HG02623 (cell line): Measurements from ENCODE around the gene IPO7.
"Not testable (repeated sequence)": the region's sequence is repeated elsewhere in the genome, so short reads cannot be mapped to it uniquely, and the experiment has no call there.

Experiments used
- ATAC-seq: cut with Tn5 transposase; IDR thresholded peaks from one replicate; pipeline ENCODE4 v1.9.1; 2021; ENCODE audit warnings: moderate library complexity; ENCODE audit not compliant: unreplicated experiment

The IPO7 gene

DNA sequence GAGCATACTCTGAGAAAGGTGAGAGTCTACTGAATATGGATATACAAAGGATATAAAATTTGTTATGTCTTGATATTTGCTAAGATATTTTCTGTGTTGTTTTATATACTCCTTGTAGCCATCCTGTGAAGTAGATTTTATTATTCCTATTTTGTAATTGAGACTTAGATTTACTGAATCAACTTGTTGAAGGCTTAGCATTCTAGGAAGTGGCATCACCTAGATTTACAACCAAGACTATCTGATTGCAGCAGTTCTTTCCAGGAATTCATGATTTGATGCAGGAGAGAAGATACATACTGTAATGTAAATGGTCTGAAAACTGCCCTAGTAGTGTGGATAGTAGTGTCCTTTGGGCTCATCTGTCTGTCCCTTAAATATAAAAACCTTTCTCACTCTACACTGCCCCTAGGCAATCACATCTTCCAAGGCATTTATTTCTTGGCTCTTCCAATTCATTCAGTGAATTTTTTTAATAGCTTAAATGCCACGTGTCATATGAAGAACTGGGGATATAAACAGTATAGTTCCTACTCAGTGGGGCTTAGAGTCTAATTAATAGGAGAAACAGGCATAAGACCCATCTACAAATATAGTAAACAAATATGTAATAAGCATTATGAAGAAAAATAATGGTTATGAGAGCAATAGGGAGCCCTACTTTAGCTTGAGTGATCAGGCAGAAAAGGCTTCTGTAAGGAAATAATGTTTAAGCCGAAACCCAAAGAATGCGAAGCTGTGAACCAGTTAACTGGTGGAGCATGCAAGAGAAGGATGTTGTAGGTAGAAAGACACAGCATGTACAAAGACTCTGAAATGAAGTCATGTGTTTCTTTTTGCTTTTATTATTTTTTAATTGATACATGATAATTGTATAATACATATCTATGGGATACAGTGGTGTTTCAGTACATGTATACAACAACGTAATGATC lies 13.6 kb downstream of the IPO7 start:
- no peak for ATAC-seq

DNA sequence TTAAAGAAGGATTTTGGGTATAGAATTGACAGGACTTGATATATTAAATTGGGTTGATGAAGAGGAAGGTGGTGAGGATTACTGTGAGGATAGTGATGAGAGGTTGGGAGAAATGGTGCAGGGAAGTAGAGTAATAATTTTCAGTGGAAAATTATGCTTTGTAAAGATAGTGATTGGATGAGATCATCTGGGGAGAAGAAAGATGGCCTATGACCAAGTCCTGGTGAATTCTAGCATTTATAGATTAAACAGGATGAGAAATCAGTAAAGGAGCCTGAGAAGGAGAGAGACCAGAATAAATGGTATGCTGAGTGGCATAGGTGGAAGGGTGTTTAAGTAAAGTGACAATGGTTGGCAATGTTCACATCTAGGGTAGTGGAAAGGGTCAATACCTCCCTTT lies 15.0 kb downstream of the IPO7 start:
- no peak for ATAC-seq

DNA sequence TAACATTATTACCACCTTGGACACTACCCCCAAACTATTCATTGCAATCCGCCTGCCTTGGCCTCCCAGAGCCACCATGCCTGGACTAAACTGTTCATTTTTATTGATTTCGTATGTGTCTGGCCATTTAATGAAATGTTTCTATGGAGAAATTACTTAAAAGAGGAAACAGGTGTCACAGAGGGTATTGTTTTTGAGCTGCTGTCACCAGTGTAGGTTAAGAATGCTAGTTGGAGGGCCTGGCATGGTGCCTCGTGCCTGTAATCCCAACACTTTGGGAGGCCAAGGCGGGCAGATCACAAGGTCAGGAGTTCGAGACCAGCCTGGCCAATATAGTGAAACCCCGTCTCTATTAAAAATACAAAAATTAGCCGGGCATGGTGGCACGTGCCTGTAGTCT lies 17.4 kb downstream of the IPO7 start:
- ATAC-seq, result not testable (repeated sequence)

DNA sequence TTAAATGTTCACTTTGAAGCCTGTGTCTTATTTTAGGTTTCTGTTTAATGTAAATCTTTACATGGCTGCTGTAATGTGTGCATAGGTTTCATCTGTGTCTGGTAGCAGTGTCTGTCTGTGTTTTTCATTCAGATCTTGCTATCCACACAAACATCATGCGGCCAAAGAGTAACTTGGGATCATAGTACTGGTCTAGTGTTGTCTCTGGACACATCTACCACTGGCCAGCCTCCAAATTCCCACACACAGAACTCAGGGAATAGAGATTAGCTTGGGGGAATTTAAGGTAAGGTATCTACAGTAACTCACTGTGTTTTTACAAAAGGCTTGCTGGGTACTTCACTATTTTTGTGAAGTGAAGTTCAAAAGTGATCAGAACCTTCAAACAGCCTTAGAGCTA lies 44.3 kb downstream of the IPO7 start:
- no peak for ATAC-seq

DNA sequence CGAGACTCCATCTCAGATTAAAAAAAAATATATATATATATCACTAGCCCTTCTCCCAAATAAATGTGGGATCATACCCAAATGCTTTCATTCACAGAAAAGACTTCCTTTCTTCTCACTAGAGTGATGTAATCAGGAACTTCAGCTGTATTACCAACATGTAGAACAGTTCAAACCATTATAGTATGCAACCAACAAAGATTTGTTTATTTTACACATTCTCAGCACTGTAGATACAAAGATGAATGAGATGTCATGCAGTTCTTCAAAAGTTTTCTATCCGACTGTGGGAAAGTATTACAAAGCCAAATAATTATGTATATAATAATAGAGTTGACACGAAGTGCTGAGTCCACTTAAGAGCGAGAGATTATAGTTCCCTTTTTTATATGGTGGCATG lies 54.2 kb downstream of the IPO7 start:
- no peak for ATAC-seq

DNA sequence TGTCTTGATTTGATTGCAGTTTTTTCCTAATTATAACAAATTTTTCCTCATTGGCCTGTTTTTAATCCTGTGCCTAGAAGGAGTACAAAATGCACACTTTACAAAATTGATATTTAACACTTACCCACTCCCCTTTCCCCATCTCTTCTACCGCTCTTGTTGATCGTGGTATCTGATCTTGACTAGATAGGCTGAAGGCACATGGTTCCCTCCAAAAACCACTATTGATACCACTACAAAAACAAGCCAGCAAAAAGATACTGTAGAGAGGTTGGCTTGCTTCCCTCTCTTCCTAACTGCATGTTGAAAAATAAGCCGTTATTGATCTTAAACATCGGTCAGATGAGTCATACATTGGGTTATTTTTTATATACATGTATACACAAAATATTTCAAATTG lies 61.8 kb downstream of the IPO7 start:
- no peak for ATAC-seq

DNA sequence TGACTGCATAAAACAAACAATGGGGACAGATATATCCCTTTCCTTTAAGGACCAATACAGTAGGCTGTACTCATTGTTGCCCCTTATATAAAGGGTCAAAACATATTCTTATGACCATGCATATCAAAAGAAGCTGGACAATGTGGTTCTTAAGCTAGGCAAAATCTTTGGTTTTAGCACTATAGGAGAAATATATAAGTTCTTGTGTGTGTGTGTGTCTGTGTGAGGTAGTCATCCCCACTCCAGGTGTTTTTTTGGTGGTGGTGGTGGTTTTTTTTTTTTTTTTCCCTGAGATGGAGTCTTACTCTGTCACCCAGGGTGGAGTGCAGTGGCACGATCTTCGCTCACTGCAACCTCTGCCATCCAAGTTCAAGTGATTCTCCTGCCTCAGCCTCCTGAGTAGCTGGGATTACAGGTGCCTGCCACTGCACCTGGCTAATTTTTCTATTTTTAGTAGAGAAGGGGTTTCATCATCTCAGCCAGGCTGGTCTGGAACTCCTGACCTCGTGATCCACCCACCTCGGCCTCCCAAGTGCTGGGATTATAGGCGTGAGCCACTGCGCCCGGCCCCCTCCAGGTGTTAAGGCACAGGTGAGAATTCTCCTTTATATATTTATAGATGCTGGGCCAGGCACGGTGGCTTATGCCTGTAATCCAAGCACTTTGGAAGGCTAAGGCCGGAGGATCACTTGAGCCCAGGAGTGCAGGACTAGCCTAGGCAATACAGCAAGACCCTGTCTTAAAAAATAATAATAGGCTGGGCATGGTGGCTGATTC lies 64.3 kb downstream of the IPO7 start:
- no peak for ATAC-seq

DNA sequence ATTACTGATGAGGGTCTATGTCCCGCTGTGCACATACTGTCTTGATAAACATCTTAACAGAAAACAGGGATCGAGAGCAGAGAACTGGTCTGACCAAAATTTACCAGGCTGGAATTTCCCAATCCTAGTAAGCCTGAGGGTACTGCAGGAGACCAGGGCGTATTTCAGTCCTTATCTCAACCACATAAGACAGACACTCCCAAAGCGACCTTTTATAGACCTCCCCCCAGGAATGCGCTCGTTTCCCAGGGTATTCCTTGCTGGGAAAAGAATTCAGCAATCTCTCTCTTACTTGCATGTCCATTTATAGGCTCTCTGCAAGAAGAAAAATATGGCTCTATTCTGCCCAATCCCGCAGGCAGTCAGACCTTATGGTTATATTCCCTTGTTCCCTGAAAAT lies 67.6 kb downstream of the IPO7 start:
- ATAC-seq, result not testable (repeated sequence)

DNA sequence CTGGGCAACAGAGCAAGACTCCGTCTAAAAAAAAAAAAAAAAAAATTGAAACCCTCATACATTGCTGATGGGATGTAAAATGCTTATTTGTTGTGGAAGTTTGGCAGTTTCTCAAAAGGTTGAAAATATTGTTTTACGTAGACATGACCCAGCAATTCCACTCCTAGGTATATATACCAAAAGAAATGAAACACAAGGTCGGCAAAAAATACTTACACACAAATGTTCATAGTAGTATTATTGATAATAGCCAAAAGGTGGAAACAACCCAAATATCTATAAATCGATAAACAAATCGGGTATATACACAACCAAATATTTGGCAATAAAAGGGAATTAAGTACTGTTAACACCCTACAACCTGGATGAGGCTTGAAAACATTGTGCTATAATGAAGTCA lies 71.3 kb downstream of the IPO7 start:
- no peak for ATAC-seq

DNA sequence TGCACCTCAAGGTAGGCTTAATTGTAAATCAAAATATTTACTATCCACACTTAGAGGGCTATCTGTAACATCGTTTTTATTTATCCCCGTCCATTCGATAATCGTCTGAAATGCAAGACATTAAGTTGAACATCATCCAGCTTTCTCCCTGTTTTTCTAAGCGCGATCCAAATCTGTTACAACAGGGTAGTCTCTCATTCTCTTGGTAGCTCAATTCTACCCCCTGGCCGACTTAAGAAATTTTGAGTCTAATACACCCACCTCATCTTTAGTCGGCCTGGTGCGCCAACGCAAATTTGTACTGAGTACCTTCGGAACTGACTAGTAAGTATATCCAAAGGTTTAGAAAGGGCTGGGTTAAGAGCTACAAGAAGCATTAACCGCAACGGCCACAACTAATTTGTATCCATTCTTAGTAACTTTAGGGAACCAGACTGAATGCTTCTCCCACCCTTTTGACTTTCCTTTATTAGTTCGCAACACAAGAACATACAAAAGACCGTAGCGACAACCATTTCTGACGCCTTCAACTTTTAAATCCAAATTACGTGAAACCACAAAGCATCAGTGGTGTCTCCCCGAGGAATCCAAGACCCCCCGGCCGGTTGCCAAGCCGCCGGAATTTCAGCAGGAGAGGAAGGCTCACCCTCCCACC lies 75.3 kb downstream of the IPO7 start:
- no peak for ATAC-seq

DNA sequence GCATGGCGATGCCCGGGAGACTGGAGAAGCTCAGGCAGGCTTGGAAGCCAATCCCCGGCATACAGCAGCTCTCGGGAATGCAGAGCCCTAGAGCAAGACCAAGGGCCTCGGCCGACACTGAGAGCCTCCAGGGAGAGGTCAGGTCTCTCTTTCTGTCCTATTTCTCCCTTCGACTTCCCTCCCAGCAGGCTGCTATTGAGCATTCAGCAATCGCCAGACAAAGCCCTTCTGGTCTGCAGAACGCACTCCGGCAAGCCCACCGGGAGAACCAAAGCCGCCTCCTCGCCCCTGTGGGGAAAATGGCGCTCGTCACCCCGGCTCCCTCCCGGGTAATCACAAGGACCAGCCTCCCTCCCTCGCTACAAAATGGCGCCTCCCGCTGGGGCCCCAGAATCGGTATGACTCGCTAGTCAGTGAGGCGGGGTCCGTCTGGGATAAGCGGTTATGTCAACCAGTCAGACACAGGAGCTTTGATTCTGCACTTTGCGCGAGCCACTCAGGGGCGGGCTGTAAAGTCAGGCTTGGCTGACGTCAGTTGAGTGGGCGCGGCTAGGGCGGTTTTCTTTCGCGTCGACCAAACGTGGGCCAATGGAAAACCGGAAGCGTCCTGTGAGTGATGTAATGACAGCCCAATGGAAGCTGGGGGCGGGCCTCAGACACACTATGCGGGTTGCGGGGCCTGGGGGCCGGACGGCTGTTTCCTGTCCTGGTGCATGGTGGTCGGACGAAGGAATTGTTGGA lies 76.0 kb downstream of the IPO7 start, which contains the start of gene ZNF143:
ZNF143 (plus strand) TSS at position 691 of the 741 bp plus-strand sequence. CDS start 10,297 bp downstream, outside the sequence.
- peak; percentile 82 for ATAC-seq

DNA sequence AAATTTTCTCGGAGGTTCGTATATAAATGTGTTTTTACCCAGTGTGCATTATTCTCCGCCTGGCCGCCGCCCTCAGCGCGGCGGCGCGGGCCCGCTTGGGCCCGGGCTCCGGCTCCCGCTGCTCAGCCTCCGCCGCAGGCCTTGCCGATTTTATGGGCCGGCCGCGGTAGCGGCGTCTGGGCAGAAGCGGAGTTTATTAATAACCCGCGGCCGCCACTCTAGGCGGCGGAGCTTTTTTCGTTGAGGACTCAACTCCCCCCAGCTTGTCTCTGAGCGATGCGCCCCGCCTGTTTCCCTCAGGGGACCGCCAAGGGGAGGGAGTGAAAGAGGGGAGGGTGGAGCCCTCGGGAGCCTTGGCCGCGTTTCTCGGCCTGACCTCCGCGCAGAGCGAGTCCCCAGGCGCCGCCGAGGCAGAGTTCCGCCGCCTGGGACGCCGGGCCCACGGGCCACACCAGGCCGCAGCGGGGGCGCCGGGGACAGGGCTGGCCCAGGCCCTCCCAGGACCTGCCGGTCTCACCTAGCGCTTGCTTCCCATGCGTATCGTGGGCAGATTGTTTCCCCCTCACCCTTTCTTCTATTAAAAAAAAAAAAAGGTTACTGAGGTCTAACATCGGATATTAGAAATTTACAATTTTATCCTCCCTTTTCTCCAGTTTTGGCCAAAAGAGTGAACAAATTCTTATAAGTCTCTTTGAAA lies 76.8 kb downstream of the IPO7 start:
- peak; percentile 41 for ATAC-seq

DNA sequence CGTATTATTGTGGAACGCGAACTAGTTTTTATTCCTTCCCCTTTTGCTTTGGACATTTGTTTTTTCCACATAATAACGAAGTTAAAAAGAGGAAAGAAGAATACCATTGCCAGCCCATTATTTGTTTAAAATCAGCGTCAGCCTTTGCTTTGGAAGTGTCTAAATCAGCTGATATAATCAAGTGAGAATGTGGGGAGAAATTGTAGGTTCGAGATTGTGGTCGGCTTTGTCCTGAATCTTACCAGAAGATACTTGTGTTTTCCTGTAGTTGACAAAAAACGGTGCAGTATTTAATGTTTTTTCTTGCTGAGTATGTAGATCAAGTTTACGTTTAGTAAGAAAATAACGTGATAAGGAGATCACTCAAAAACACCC lies 77.3 kb downstream of the IPO7 start:
- ATAC-seq, result no peak

DNA sequence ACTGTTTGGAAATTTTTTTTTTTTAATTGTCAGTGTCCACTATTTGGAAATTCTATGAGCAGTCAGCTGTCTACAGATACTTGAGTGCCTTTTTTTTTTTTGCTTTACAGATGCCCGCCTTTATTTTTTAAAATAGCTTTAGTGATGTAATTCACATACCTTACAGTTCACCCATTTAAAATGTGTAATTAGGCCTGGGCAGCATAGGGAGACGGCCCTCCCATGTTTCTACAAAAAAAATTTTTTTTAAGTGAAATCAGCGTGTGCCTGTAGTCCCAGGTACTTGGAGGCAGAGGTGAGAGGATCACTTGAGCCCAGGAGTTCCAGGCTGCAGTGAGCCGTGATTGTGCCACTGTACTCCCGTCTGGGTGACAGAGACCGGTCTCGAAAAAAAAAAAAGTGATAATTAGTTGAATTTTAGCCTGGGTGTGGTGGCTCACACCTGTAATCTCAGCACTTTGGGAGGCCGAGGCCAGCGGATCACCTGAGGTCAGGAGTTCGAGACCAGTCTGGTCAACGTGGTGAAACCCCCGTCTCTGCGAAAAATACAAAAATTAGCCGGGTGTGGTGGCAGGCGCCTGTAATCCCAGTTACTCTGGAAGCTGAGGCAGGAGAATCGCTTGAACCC lies 77.8 kb downstream of the IPO7 start:
- no peak for ATAC-seq

DNA sequence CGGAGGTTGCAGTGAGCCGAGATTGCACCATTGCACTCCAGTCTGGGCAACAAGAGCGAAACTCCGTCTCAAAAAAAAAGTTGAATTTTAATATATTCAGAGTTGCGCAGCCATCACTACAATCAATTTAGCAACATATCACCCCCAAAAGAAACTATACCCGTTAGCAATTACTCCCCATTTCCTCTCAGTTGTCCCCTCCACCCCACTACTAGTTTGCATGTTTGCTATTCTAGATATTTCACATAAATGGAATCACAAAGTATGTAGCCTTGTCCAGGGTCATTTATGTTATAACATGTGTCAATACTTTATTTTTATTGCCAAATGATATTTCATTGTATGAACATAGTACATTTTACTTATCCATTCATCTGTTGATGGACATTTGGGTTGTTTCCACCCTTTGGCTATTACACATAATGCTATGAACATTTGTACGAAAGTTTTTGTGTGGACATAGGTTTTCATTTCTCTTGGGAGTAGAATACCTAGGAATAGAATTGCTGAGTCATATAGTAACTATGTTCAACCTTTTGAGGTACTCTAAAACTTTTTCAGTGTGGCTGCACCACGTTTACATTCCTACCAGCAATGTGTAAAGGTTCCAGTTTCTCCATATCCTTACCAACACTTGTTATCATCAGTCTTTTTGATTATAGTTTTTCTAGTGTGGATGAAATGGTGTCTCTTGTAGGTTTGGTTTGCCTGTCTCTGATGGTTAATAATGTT lies 78.5 kb downstream of the IPO7 start:
- no peak for ATAC-seq

DNA sequence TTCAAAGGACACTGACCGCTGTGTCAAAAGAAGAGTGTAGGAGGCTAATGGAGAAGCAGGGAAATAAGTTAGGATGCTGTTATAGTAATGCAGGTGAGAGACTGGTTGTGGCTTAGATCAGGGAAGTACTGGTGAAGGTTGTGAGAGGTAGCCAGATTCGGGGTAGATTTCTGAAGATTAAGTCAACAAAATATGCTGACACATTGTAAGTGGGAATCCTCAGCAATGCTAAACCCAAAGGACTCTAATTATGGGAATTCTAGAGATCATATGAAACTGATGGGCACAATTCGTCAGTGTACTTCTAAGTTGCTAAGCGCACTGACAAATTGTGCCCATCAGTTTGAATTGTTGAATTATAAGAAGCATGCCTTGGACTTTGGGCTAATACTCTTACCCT lies 86.3 kb downstream of the IPO7 start:
- no peak for ATAC-seq

DNA sequence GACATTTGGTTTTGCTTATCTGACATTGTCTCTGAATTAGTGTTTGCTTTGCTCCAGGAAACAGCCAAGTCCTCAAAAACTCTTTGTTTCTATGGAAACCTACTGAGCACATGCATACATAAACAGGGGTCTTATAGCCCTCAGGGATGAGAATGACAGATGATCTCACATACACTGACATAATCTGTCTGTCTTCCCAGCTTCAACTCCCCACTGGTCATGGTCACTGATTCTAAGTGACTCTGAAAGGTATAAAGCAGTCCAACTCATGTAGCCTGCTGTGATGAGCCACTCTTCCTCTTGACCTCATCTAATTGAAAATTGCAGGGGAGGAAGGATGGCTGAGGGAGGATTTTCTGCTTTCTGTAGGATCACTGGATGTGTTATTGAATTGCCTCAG lies 89.0 kb downstream of the IPO7 start:
- no peak for ATAC-seq

DNA sequence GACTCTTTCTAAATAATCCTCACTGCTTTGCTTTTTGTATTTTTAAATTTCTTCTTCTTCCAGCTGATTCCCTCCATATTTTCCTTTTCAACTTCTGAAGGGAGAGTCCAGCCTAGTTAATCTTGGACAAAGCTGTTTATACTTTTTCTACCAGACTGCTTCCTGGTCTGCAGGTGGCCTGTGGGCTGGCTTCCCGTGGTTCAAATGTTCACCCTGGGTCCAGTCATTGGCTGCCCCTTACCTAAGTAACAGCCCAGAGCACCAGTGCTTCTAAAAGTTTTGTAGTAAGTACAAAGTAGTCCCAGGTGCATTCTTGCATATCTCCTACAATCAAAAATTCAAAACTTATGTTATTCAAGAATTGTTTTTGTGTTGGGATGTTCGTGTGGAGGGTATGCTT lies 95.4 kb downstream of the IPO7 start:
- ATAC-seq, result no peak
